NCI-H1694 (cell line): Measurements from ENCODE around the gene CLDN12.
"Not testable (repeated sequence)": the region's sequence is repeated elsewhere in the genome, so short reads cannot be mapped to it uniquely, and the experiment has no call there.

ENCODE experiments used
- DNase-seq: peaks from one replicate; lab custom pipeline; 2025; lab: John Stamatoyannopoulos, UW

CLDN12 gene

GRCh38 chr7:90433221-90433620 is 30.0 kb downstream of the CLDN12 start:
- DNase-seq, result no peak

- DNase-seq, result no peak
These were observed 42.4 kb downstream of the CLDN12 start for GRCh38 chr7:90445633-90446032.

DNA sequence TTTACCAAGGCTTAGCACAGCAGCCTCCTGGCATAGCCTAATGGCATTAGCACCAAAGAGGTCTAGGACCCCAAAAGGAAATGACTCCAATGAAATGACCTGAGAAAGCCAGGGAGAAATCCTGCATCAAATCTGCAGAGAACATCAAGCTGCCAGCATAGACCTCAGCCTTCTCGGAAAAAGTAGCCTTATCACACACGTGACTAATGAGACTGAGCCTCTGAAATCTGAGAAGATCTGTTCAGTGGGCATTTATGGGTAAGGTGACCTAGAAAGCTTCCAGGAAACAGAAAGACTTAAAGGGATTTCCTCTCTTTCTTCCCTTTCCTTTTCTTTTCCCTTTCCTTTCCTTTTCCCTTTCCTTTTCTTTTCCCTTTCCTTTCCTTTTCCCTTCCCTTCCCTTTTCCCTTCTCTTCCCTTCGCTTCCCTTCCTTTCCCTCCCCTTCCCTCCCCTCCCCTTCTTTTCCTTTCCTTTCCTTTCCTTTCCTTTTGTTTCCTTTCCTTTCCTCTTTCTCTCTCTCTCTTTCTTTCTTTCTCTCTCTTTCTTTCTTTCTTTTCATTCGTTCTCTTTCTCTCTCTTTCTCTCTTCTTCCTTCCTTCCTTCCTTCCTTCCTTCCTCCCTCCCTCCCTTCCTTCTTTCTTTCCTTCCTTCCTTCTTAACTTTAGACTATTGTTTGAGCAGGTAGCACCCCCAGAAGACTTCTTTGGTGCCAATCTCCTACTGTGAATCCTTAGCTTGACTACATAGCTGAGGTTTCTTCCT is 43.1 kb downstream of the CLDN12 start:
- DNase-seq, result no peak

- peak; percentile 31 for DNase-seq
These were observed 50.1 kb downstream of the CLDN12 start for GRCh38 chr7:90453259-90453891.

DNA sequence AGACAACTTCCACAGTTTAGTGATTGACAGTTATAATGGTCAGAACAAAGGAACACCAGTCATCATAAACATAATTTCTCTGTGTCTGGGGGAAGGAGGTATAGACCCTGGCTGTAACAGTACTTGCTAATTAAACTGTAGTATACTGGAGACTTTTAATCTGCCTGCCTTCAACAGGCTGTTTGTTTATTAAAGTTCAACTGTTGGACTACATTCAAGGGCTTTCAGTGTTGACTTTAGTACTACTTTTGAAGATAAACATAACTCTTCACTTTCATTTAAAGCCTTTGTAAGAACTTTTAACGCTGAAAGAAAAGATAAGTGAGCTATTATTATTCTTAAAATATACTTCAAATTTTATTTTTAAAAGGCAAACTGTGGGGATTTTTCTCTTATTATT is 50.7 kb downstream of the CLDN12 start:
- no peak for DNase-seq

DNA sequence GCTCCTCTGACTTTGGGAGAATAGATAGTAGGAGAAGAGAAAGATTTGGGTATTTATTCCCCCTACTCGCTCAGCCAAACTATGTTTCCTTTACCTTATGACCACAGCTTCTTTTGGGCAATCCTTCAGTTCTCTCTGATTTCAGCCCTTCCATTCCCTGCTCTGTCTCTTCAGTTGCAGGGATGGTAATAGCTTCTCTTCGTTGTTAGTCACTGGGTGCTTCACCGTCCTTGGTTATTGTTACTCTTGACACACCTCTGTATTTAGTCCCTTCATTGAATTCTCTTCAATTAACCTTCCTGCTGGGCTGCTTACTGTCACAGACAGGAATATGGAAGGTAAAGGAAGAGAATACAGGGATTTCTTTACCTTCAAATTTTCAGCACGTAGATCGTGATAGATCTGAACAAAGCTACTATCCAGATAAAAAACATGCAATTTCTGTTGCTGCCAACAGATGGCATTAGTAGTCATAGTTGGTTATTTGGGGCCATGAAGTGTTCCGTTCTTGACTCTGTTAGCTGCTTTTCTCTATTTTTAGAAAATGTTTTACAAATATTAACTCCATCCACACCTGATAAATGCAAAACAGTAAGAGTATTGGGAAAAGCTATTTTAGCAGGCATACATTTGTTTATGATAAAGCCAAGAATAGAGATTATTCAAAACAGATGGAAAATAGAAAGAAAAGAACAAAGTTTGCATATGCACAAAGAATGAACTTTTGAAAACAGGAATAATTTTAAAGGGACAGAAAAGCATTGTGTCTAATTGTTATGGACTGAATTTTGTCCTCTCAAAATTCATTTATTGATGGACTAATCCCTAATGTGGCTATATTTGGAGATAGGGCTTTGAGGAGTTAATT is 52.1 kb downstream of the CLDN12 start:
- DNase-seq, result peak; percentile 50

DNA sequence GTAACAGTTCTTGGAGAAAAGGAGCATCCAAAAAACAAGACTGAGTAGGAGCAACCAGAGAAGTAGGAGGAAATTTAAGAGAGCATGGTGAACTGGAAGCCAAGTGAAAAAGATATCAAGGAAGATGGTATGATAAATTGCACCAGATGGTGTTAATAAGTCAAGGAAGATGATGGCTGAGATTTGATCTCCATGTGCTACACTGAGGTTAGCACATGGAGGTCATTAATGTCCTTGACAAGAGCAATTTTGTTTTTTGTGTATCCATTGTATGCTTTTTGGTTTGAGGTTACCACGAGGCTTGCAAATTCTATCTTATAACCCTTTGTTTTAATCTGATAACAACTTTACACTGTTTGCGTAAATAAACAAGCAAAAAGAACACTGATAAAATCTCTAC is 54.8 kb downstream of the CLDN12 start:
- DNase-seq, result no peak

- no peak for DNase-seq
These were observed 56.6 kb downstream of the CLDN12 start for GRCh38 chr7:90459888-90460287.

GRCh38 chr7:90461219-90461618 is 58.0 kb downstream of the CLDN12 start:
- no peak for DNase-seq

DNA sequence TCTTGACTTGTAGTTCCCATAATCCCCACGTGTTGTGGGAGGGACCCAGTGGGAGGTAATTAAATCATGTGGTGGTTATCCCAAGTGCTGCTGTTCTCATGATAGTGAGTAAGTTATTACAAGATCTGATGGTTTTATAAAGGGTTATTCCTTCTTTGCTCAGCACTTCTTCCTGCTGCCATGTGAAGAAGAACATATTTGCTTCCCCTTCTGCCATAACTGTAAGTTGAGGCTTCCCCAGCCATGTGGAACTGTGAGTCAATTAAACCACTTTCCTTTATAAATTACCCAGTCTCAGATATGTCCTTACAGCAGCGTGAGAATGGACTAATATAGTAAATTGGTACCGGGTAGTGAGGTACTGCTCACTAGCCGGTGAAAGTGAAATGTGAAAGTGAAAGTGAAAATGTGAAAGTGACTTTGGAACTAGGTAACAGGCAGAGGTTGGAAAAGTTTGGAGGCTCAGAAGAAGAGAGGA is 59.9 kb downstream of the CLDN12 start:
- not testable (repeated sequence) for DNase-seq
